Panc1 (cell line): ENCODE measurements around the gene MOK. TPM values are rescaled to one million over a fixed set of nuclear protein-coding genes. Genes with fewer than 3 reads are reported as not detected.

ENCODE experiments used
- total RNA-seq: library from RNA; stranded (reverse); gene quantifications from one replicate; pipeline ENCODE4 v1.2.1, GENCODE V29; 2021; ENCODE audit not compliant: unreplicated experiment

Gene MOK
- total RNA-seq, 1 experiment from 2014 or later, result 9.8 TPM

Other genes starting within 250 kb of the MOK start
- gene HSP90AA1, start 218.1 kb downstream of the MOK start, total RNA-seq, result 383 TPM
- 20.2 TPM for gene WDR20, start 165.3 kb downstream of the MOK start, total RNA-seq
- 10.8 TPM for gene ZNF839, start 14.6 kb upstream of the MOK start, total RNA-seq
- gene CINP, start 57.7 kb upstream of the MOK start, total RNA-seq, result 28.3 TPM
- gene TECPR2, start 57.8 kb upstream of the MOK start, total RNA-seq, result 15.5 TPM
- 23.7 TPM for gene ANKRD9, start 204.6 kb upstream of the MOK start, total RNA-seq